Measurements from ENCODE around the gene RPL37.

DNA sequence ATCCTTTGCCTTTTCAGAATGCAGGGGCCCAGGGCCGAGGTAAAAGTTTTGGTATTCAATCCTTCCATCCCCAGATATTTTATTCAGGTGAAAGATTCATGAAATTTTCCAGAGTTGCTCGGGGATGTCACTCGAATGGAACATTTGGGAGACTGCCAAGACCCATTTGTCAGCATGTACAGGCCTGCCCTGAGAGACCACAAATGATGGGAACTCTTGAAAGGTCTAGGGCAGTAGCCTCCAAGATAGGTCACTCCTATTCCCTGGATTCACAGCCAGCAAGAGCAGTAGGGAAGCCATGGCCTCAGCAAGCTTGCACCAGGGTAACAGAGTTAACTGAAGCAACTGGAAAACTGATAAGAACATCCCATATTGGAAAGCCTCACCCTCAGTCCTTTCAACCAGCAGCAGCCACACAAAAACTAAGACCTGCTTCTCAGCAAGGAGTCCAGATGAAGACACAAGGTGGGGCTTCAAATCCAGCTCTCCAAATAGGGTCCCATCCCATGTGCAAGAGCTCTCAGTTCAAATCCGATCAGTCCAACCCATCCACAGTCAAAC is 18.7 kb upstream of the RPL37 start:
- TF ChIP-seq POLR2AphosphoS5 (IDR thresholded peaks at IDR 0.05; ENCODE audit: low read depth, low read length) (no peak), SPI1 (IDR thresholded peaks at IDR 0.05; ENCODE audit: low read depth, low read length) (no peak), TAF1 (IDR thresholded peaks at IDR 0.05; ENCODE audit: low read depth, low read length) (no peak), POLR2A (IDR thresholded peaks at IDR 0.05; ENCODE audit: low read depth, low read length) (no peak)

Measured in GM12891 (cell line).